HepG2 (cell line): Measurements from ENCODE around the gene GIMAP8. TPM values are rescaled to one million over a fixed set of nuclear protein-coding genes. Genes with fewer than 3 reads are reported as not detected.

ENCODE experiments used
- ATAC-seq: fragments of 200-7000 bp; cut with Tn5 transposase; 3 replicates; pipeline ENCODE4 v1.9.1; 2020; ENCODE audit warnings: mild to moderate bottlenecking, moderate library complexity
- BruUV-seq: library from RNA; stranded (reverse); fragments of 400-500 nt; replicated peaks from 2 replicates; lab custom pipeline; 2021; lab: Mats Ljungman, UMichigan
- CTCF ChIA-PET: fragments of 300-600 bp; formaldehyde crosslinking; extraction: SDS; loops from one replicate; lab custom pipeline; 2021; ENCODE audit warnings: low total read pairs, inconsistent platforms, low intra/inter-chr PET ratio; lab: Yijun Ruan, JAX
- POLR2A ChIA-PET: fragments of 350-600 bp; sonication (Branson Sonifier 250); formaldehyde crosslinking; loops from one replicate; lab custom pipeline; 2020; ENCODE audit warnings: antibody characterized with exemption, inconsistent platforms; lab: Yijun Ruan, JAX
- DNase-seq: peaks from one replicate; pipeline ENCODE4 v3.0.0-alpha.2; 2015; ENCODE audit warnings: low spot score
- FAIRE-seq: peaks from 3 replicates; lab custom pipeline; 2011; peaks lifted over from hg19 to GRCh38; lab: Jason Lieb, UNC
- H2AFZ ChIP-seq: one replicate; pipeline ENCODE4 v1.6.1; 2011; ENCODE audit warnings: low read length, inconsistent platforms
- H3K27ac ChIP-seq: fragments of 300-600 bp; 3 replicates; pipeline ENCODE4 v1.8.0; 2011; ENCODE audit warnings: mixed run types, mild to moderate bottlenecking, mixed read lengths, low read length, inconsistent platforms; ENCODE audit not compliant: insufficient read depth; ENCODE audit errors: extremely low read length
- H3K27me3 ChIP-seq, 2 experiments: fragments of 200-600 bp in 1 of 2; 2 replicates in 1 of 2; 3 replicates in 1 of 2; pipeline versions ENCODE4 v1.6.0 to v1.8.0; 2011; ENCODE audit warnings: low read length in 2 of 2, mild to moderate bottlenecking in 2 of 2, moderate library complexity in 2 of 2, inconsistent platforms in 1 of 2; ENCODE audit not compliant: insufficient read depth in 2 of 2, control insufficient read depth in 1 of 2
- H3K36me3 ChIP-seq, 2 experiments: fragments of 200-600 bp in 1 of 2; replicated peaks in 1 of 2; 2 replicates in 1 of 2; 3 replicates in 1 of 2; pipeline versions ENCODE4 v1.5.1 to v1.8.0; 2011; ENCODE audit warnings: low read length in 2 of 2, inconsistent platforms in 1 of 2; ENCODE audit not compliant: insufficient read depth in 2 of 2, control insufficient read depth in 1 of 2
- H3K4me1 ChIP-seq: 2 replicates; pipeline ENCODE4 v1.5.1; 2012; ENCODE audit warnings: low read length, inconsistent platforms; ENCODE audit not compliant: insufficient read depth
- H3K4me2 ChIP-seq: 2 replicates; pipeline ENCODE4 v1.6.0; 2011; ENCODE audit warnings: low read depth, low read length, inconsistent platforms
- H3K4me3 ChIP-seq, 3 experiments: fragments of 200-600 bp in 1 of 3; sonication (generic), shearing (Covaris generic) in 1 of 3; replicated peaks in 1 of 3; 2 replicates each; pipeline ENCODE4 v1.5.1; 2011 to 2016; ENCODE audit warnings: low read length in 3 of 3, inconsistent platforms in 2 of 3, low read depth in 2 of 3, mild to moderate bottlenecking in 2 of 3, control low read depth in 1 of 3, mixed read lengths in 1 of 3; ENCODE audit not compliant: insufficient read depth in 1 of 3
- H3K79me2 ChIP-seq: one replicate; pipeline ENCODE4 v1.6.1; 2011; ENCODE audit warnings: low read length, inconsistent platforms; ENCODE audit not compliant: insufficient read depth
- H3K9ac ChIP-seq: 2 replicates; pipeline ENCODE4 v1.6.0; 2011; ENCODE audit warnings: mild to moderate bottlenecking, low read depth, low read length, inconsistent platforms; ENCODE audit not compliant: insufficient read depth
- H3K9me3 ChIP-seq: 2 replicates; pipeline ENCODE4 v1.5.1; 2012; ENCODE audit warnings: mild to moderate bottlenecking, low read length
- H4K20me1 ChIP-seq: 2 replicates; pipeline ENCODE4 v1.6.0; 2011; ENCODE audit warnings: inconsistent platforms, mild to moderate bottlenecking, low read length, moderate library complexity; ENCODE audit not compliant: insufficient read depth
- ATRX ChIP-seq: sonication (generic); formaldehyde crosslinking; IDR thresholded peaks from 2 replicates; pipeline ENCODE4 v1.4.0; 2020; ENCODE audit warnings: missing genetic modification reagents, borderline replicate concordance
- FOXJ3 ChIP-seq: sonication (generic); formaldehyde crosslinking; IDR thresholded peaks from 2 replicates; pipeline ENCODE4 v1.4.0; 2020; ENCODE audit warnings: missing genetic modification reagents, mild to moderate bottlenecking, borderline replicate concordance
- KLF12 ChIP-seq: sonication (generic); formaldehyde crosslinking; IDR thresholded peaks from 2 replicates; pipeline ENCODE4 v1.4.0; 2020; ENCODE audit warnings: missing genetic modification reagents, borderline replicate concordance
- RAD21 ChIP-seq: fragments of 450-650 bp; formaldehyde crosslinking; IDR thresholded peaks from 2 replicates; pipeline ENCODE4 v1.5.0; 2020; ENCODE audit warnings: mild to moderate bottlenecking
- ZNF441 ChIP-seq: sonication (generic); formaldehyde crosslinking; IDR thresholded peaks from 2 replicates; pipeline ENCODE4 v1.7.0; 2021; ENCODE audit warnings: missing genetic modification reagents, borderline replicate concordance
- ZNF720 ChIP-seq: sonication (generic); formaldehyde crosslinking; IDR thresholded peaks from 2 replicates; pipeline ENCODE4 v1.4.0; 2020; ENCODE audit warnings: missing genetic modification reagents
- WGBS: methylation state at CpG from one replicate; pipeline ENCODE4 v1.1.6; 2017; ENCODE audit warnings: low lambda C conversion rate; 5-methylcytosine and 5-hydroxymethylcytosine counted together
- in situ Hi-C: cut with HindIII; loops from 2 replicates; pipeline ENCODE4 v1.10.0; 2017; ENCODE audit warnings: low pct_unique_long_range_greater_than_20kb; ENCODE audit not compliant: extremely low pct_ligation_motif_present
- intact Hi-C: fragments of 100-400 bp; cut with micrococcal nuclease; formaldehyde crosslinking; loops from one replicate; pipeline ENCODE4 v1.10.0; 2022; ENCODE audit not compliant: unreplicated experiment
- polyA plus RNA-seq, 8 experiments: library from polyadenylated mRNA; depleted of rRNA in 3 of 8; stranded (reverse) in 7 of 8; unstranded in 1 of 8; fragments of >200 nt; fragmentation: Illumina TruSeq in 4 of 8; extraction: Trizol in 4 of 8; gene quantifications; 2 replicates each; pipeline versions ENCODE4 v1.2.1 to v1.2.3, GENCODE V29; 2011 to 2016; ENCODE audit warnings: low read depth in 4 of 8, missing spikeins in 1 of 8, mixed read lengths in 1 of 8; ENCODE audit not compliant: insufficient read depth in 1 of 8
- total RNA-seq, 5 experiments: library from RNA; depleted of rRNA; stranded (reverse); fragments of >200 nt; fragmentation: Illumina TruSeq; extraction: Trizol; gene quantifications; 2 replicates each; pipeline ENCODE4 v1.2.3, GENCODE V29; 2016; ENCODE audit warnings: low read depth in 1 of 5
- TF ChIP-seq, protein P1 (sequence below): sonication (generic); formaldehyde crosslinking; IDR thresholded peaks from 2 replicates; pipeline ENCODE4 v1.4.0; 2020; ENCODE audit warnings: missing genetic modification reagents

Gene GIMAP8
- total and polyA plus RNA-seq, 2 of the 13 experiments (the other 11 are each of a cell fraction or from before 2014, with no cell fraction given), result not detected

DNA sequence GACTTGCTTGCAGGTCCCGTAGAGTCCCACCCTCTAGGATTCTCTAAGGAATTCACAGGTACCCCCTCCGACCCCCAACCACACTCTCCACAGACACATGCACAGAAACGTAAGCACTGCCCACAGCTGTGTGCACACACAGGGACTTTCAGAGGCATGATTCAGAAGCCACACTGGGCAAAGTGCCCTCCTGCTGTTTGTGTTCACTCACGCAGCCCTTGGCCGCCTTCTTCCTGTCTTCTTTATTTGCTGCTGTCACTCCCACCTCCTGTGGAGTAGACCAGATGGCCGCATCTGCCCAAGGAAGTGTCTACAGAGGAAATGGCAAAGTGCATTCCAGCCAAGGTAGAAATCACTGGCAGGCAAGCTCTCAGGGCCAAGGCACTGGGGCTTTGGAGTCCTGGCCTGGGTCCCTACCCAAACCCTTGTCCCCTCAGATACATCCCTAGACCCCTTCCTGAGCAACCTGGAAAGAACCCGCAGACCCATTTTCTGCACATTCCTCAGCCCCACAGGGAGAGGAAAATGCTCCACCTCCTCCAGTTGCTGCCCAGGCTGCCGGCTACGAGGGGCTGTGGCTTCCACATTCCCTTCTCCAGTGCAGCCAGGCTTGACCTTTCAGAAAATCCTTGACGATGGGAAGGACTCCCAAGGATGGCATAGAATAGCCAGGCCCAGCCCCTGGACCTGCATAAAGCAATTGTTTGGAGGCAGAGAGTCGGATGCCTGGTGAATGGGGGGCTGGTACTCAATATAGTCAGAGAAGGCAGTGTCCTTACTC lies 21.6 kb upstream of the GIMAP8 start:
- ChIA-PET POLR2A (no interaction called here), CTCF (no interaction called here)
- ATAC-seq (peak; percentile 65), FAIRE-seq (no peak), DNase-seq (no peak)
- WGBS, result 4% methylated on average over 8 of the region's 11 CpGs
- no peaks in the 10 kb centered on the region for H3K36me3 ChIP-seq
- no peak overlapping the region for H3K27ac ChIP-seq
- no TSS peak for BruUV-seq
- H3K9me3 ChIP-seq, result no peaks in the 10 kb centered on the region
- H3K9ac ChIP-seq, result no peak overlapping the region
- H2AFZ ChIP-seq, result no peak overlapping the region
- H3K4me1 ChIP-seq, result peaks cover 6% of the 10 kb centered on the region
- TF ChIP-seq ZNF441 (CRISPR knock-in tag) (no peak), ATRX (no peak), KLF12 (CRISPR knock-in tag) (no peak), FOXJ3 (CRISPR knock-in tag) (no peak), RAD21 (no peak), ZNF720 (CRISPR knock-in tag) (no peak)
- TF ChIP-seq, protein P1, sequence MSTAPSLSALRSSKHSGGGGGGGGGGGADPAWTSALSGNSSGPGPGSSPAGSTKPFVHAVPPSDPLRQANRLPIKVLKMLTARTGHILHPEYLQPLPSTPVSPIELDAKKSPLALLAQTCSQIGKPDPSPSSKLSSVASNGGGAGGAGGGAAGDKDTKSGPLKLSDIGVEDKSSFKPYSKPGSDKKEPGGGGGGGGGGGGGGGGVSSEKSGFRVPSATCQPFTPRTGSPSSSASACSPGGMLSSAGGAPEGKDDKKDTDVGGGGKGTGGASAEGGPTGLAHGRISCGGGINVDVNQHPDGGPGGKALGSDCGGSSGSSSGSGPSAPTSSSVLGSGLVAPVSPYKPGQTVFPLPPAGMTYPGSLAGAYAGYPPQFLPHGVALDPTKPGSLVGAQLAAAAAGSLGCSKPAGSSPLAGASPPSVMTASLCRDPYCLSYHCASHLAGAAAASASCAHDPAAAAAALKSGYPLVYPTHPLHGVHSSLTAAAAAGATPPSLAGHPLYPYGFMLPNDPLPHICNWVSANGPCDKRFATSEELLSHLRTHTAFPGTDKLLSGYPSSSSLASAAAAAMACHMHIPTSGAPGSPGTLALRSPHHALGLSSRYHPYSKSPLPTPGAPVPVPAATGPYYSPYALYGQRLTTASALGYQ (CRISPR knock-in tag), result no peak
- in situ Hi-C loops, result no loop called here
- H3K4me3 ChIP-seq, result no peak overlapping the region
- intact Hi-C loops, result no loop called here
- no peaks in the 10 kb centered on the region for H4K20me1 ChIP-seq
- peaks cover 5 to 56% of the 10 kb centered on the region in 2 experiments; a peak in 4 of 5 replicates for H3K27me3 ChIP-seq
- H3K79me2 ChIP-seq, result no peaks in the 10 kb centered on the region
- no peak overlapping the region for H3K4me2 ChIP-seq
